Skeletal muscle satellite cell (primary cell): ENCODE data around the gene SENP7. TPM values are rescaled to one million over a fixed set of nuclear protein-coding genes. Genes with fewer than 3 reads are reported as not detected.

Experiments used
- H3K27me3 ChIP-seq: 2 replicates; pipeline ENCODE4 v1.7.0; 2013; ENCODE audit warnings: low read length; ENCODE audit not compliant: control insufficient read depth, insufficient read depth
- H3K36me3 ChIP-seq: 2 replicates; pipeline ENCODE4 v1.7.0; 2013; ENCODE audit warnings: mild to moderate bottlenecking, control low read depth, low read length; ENCODE audit not compliant: insufficient read depth
- H3K4me1 ChIP-seq: 2 replicates; pipeline ENCODE4 v1.7.0; 2013; ENCODE audit warnings: low read length; ENCODE audit not compliant: control insufficient read depth, insufficient read depth
- H3K4me2 ChIP-seq: 2 replicates; pipeline ENCODE4 v1.7.0; 2013; ENCODE audit warnings: mild to moderate bottlenecking, low read length
- H3K4me3 ChIP-seq: 2 replicates; pipeline ENCODE4 v1.7.0; 2013; ENCODE audit warnings: low read length
- H3K9ac ChIP-seq: 2 replicates; pipeline ENCODE4 v1.7.0; 2013; ENCODE audit warnings: mild to moderate bottlenecking, low read depth, low read length, moderate library complexity
- H3K9me3 ChIP-seq: replicated peaks from 2 replicates; pipeline ENCODE4 v1.7.0; 2013; ENCODE audit warnings: mild to moderate bottlenecking, control low read depth, low read length
- small RNA-seq: library from RNA; depleted of rRNA; stranded (forward); fragments of <200 nt; gene quantifications from one replicate; pipeline ENCODE3, GENCODE V24; 2012

SENP7 gene

GRCh38 chr3:101279765-101280385 is 233.1 kb downstream of the SENP7 start:
- no peaks in the 10 kb centered on the region for H3K36me3 ChIP-seq
- no peak overlapping the region for H3K4me3 ChIP-seq
- no peak overlapping the region for H3K9ac ChIP-seq
- no peaks in the 10 kb centered on the region for H3K9me3 ChIP-seq
- H3K4me2 ChIP-seq = no peak overlapping the region
- no peaks in the 10 kb centered on the region for H3K27me3 ChIP-seq
- H3K4me1 ChIP-seq = peaks cover 13% of the 10 kb centered on the region

- Histone ChIP-seq H3K4me2 (no peak overlapping the region), H3K36me3 (no peaks in the 10 kb centered on the region), H3K9me3 (no peaks in the 10 kb centered on the region), H3K27me3 (no peaks in the 10 kb centered on the region), H3K4me3 (no peak overlapping the region), H3K9ac (no peak overlapping the region), H3K4me1 (peaks cover 13% of the 10 kb centered on the region)
Observed at GRCh38 chr3:101279162-101279561, 233.8 kb downstream of the SENP7 start.

GRCh38 chr3:101278727-101279126 is 234.3 kb downstream of the SENP7 start:
- Histone ChIP-seq H3K4me1 (peaks cover 13% of the 10 kb centered on the region), H3K36me3 (no peaks in the 10 kb centered on the region), H3K27me3 (no peaks in the 10 kb centered on the region), H3K4me2 (no peak overlapping the region), H3K9me3 (no peaks in the 10 kb centered on the region), H3K4me3 (no peak overlapping the region), H3K9ac (no peak overlapping the region)

Small RNA genes within 50 kb of the gene (small RNA-seq; reads per million reads assigned to genes)
- gene RF00019 = not detected
